Umbilical cord (tissue), 2 donors: ENCODE data around the gene EED. TPM values are rescaled to one million over a fixed set of nuclear protein-coding genes. Genes with fewer than 3 reads are reported as not detected.
"Not testable (repeated sequence)": the region's sequence is repeated elsewhere in the genome, so short reads cannot be mapped to it uniquely, and the experiment has no call there.

ENCODE experiments used
- DNase-seq: peaks from one replicate; pipeline ENCODE4 v3.0.0-alpha.2; 2015; ENCODE audit warnings: low spot score
- total RNA-seq: library from RNA; depleted of rRNA; stranded (reverse); fragments of >200 nt; gene quantifications from one replicate; pipeline ENCODE4 v1.2.3, GENCODE V29; 2014; ENCODE audit warnings: low replicate concordance; ENCODE audit not compliant: insufficient read depth

EED gene
- total RNA-seq, 1 donor from 2014 or later = 31.8 TPM

DNA sequence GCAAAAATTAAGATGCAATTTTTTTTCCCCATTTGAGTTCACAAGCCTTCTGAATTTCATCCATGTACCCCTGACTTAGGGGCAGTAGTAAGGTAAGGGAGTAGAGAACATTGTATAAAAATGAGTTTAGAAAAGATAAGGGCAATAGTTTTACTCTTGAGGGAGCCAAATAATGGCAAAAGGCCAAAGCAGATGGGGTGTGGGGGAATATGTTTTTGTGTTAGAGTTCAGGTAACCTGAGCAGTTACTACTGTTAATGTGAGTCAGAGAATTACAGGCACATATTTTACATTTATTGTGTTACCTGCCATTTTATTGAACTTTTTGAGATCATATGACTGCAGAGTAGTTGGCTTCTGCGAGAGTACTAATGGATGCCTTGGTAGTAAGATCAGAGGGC is 3.1 kb downstream of the EED start:
- DNase-seq = no peak

DNA sequence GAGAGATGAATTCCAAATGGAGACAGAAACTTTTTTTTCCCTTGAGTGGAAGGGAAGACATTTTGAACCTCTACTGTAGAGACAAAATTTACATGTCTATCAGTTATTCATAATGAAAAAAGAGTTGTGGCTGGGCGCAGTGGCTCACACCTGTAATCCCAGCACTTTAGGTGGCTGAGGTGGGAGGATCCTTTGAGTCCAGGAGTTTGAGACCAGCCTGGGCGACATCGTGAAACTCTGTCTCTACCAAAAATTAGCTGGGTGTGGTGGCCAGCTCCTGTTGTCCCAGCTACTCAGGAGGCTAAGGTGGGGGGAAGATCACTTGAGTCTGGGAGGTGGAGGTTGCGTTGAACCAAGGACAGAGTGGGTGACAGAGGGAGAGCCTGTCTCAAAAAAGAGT is 4.1 kb downstream of the EED start:
- no peak for DNase-seq

DNA sequence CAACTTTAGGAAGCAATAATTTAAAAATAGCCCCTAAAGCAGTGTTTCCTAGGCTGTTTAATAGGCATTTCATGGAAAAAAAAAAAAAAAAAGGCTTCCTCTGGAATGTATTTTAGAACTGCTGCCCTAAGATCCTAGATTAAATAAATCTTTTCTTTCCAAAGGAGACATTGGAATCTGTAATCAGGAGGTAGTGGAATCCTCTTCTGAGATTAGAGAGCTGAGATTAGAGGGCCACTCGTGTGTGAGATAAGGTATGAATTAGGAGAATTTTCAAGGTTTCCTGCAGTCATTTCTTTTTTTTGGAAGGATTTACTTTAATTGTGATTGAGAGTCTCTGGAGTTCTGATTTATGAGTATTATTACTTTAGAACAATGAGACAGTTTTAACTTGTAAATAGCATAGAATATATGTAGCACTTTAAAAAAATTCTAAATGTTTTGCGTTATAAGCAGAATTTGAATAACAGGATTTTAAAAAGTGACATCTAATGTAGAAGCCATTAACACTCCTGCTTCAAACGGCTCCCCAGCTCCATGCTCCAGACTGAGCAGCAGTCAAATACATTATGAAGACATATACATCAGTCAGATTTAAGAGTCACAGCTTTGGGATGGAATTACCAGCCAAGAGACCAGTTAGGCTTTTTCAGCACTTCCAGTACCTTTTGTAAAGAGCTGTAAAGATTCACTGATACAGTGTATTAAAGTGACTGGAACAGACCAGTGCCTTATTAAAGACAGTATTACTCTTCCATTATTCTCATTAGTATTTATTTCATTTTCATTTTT is 5.0 kb downstream of the EED start:
- DNase-seq = peak; percentile 30

DNA sequence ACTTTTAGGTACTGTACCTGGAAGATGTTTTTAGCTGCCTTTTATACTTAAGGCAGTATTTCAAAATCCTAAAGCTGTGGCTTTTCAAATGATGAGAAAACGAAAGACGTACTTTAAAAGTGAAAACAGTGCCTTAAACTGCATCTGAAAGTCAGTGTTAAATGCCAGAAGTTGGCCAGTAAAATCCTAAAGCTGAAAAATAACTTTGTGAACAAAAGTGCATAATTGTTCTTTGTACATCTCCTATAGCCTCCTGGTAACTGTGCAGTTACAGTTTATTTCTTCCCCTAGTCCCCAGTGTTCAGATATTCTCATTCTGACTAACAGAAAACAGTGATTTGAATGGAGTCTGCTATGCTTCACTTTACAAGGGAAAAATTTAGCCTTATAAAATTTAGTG is 6.8 kb downstream of the EED start:
- no peak for DNase-seq

DNA sequence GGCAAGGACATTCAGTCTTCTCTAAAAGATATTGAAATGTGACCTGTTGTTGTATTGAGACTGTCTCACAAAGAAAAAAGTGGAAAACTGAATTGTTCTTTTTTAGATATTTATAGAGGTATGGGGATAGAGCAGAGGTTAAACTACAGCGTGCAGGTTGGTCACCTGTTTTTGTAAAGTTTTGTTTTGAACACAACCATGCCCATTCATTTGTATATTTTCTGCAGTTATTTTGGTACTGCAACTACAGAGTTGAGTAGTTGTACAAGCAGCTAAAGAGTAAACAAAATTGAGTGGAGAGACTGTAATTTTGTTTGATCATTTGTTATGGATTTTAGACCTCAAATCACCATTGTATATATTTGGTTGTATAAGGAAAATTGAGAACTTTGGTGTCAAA is 11.3 kb downstream of the EED start:
- DNase-seq = no peak

DNA sequence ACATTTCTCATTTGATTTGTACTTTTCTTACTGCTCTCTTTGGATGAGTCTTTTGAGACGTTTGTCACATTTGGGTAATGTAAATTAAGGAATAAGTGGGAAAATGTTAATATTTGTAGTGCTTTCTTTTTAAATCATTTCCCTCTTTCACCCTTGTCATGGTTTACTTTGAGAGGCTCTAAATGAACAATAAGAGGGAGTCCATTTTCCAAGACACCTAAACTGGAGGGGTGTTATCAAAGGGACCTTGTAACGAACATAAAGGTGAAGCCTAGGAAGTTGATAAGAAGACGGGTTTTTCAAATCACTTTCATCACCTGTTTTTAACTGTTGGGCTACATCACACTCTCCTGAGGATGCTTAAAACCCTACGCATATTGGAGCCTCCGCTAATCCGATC is 12.1 kb downstream of the EED start:
- DNase-seq = no peak

DNA sequence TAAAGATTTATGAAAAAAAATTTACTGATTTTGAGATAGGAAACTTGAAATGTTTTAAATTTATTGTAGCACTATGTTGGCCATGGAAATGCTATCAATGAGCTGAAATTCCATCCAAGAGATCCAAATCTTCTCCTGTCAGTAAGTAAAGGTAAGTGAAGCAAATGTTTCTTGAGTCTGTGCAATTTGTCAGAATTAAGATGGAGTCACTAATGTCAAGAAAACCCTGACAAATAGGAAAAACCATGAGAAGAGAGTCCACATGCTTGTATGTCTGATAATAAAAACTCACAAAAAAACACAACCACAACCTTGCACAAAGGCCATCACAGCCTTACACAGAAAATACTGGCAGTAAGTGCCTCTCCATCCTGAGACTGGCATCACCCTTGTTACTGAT is 12.9 kb downstream of the EED start:
- DNase-seq = no peak

DNA sequence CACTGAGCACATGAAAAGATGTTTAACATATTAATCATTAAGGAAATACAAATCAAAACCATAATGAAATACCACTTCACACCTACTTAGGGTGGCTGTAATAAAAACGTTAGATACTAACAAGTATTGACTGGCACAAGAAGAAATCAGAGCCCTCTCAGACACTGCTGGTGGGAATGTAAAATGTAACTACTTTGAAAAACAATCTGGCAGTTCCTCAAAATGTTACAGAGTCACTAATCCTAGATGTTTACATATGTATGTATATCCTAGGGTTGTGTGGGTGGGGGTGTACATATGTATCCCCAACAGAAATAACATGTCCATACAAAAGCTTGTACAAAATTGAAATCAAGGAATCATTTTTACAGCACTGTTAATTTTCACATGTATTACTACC is 15.2 kb downstream of the EED start:
- no peak for DNase-seq

DNA sequence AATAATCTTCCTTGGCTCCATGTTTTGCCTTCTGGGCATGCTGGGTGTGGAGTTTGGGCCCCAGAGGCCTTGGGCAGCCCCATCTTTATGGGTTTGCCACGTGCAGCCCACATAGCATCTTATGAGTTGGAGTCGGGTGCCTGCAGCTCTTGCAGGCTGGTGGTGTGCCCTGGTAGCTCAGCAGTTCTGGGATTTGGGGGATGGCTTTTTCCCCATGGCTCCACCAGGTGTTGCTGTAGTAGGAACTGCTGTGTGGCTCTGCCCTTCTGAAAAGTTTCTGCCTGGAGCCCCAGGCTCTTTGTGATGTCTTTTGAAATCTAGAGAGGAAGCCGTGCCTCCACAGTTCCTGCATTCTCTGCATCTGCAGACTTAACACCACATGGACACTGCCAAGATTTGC is 16.8 kb downstream of the EED start:
- no peak for DNase-seq

DNA sequence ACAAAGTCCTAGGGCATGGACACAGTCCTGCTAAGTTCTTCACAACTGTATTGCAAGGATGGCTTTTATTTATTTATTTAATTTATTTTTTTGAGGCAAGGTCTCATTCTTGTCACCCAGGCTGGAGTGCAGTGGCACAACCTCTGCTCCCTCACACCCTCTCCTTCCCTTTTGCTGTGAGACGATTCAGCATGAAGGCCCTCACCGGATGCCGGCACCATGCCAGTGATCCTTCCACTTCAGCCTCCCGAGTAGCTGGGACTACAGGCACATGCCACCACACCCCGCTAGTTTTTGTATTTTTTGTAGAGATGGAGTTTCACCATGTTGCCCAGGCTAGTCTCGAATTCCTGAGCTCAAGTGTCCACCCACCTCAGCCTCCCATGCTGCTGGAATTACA is 17.8 kb downstream of the EED start:
- DNase-seq = no peak

DNA sequence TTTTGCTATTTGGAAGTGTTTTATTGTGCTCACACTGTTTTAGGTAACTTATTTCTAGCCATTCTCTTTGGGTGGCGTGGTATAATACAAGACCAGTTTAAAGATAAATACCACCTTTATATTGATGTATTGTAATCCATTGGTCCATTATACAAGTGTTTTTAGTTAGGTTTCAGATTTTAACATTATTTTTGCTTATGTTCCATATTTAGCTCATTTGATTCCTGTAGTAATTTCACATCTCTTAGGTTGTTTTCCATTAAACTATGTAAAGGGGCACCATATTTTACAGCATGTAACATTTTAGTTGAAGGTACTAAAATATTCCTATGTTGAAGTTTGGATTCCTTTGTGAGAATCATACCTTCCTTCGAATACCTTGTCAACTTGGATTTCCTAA is 20.1 kb downstream of the EED start:
- no peak for DNase-seq

DNA sequence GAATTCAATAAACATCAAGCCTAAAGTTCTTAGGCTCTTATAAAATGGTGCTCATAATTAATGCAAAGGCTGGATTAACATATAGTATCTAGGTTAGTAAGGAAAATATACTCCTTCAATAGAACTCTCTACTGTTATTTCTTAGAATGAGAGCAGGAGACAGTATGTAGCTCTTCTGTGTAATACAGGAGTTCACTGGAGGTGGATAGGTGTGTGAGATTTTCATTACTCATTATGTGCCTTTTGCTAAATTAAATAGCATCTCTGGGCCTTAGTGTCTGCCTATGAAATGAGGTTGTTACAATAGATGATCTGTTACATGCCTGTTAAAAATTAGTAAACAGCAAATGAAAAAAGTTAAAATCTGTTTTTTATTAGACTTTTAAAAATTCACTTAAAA is 20.6 kb downstream of the EED start:
- no peak for DNase-seq

DNA sequence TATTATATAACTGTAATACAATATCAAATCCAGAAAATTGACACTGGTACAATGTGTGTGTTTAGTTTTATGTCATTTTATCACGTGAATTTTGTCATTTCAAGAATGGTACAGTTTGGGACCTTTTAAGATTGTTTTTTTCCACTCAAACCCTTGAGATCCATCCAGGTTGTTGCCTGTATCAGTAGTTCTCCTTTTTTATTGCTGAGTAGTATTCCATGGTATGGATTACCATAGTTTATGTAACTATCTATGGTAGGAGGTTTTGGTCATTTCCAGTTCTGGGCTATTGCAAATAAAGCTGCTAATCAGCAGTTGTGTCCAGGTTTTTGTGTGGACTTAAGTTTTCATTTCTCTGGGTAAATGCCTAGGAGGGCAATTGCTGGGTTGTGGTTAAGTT is 25.1 kb downstream of the EED start:
- no peak for DNase-seq

DNA sequence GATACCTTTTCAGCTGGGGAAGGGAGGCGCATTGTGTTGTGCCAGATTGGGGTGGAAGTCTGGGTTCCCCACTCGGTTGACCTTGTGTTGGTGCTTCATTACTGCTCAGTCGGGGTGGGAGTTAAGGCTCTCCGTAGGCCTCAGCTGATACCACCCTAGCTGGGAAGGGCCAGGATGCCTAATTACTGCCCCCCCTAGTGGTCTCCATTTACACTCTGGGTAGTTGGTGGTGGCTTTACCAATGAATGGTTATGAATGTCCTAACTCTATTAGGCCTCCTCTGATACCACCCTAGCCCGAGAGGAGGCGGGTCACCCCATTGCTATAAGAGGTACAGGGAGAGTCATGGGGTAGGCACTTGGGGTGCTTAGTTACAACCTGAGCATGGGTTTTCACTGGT is 29.9 kb downstream of the EED start:
- DNase-seq = no peak

DNA sequence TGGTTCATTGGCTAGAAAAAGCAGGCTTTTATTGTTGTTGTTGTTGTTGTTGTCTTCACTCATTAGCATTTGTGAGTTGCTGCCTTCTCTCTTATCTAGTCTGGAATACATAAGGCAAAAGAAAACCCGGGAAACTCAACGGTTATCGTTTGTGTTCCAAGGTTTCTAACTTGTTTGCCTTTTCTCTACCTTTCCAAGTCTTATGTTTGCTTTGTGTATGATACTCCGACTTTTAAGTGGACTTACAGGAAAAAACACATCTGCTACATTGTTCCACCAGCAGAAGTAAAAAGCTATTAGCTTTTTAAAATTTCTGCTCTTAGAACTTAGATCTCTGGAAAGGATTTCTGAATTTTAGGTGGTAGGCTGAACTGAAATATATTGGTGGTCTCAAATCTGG is 30.4 kb downstream of the EED start:
- DNase-seq = no peak

DNA sequence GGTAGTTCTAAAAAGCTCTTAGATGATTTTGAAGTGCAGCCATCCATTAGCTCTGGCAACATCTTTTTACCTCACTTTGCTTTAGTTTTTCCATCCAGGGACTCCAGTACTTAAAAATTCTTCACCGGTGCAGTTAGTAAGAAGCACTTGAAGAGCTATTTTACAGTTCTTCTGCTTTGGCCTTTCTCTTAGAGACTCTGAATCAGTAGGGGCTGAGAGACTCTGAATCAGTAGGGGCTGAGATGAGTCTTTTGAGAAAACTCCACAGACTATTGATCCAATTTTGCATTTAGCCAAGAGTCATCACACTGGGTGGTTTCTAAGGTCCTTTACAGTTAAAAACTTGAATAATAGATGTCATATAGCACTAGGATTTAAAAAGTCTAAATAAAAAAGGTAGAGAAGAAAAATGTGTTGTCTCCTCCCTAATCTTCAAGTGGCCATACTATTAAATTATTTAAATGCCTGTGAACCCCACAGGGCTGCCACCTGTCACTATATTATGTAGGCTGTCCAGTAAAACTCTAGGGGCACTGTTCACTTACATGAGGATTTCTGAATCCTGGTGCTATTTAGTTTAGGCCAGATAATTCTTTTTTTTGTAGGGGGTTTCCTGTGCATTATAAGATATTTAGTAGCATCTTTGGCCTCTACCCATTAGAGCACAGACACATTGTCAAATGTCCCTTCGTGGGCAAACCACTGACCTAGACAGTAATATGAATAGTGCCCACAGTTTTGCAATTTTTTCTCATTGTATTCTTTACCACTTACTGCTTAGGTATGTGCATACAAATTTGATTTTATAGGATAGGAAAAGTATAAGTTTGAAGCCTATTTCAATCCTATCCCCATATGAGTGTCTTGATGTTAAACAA is 31.2 kb downstream of the EED start:
- no peak for DNase-seq

DNA sequence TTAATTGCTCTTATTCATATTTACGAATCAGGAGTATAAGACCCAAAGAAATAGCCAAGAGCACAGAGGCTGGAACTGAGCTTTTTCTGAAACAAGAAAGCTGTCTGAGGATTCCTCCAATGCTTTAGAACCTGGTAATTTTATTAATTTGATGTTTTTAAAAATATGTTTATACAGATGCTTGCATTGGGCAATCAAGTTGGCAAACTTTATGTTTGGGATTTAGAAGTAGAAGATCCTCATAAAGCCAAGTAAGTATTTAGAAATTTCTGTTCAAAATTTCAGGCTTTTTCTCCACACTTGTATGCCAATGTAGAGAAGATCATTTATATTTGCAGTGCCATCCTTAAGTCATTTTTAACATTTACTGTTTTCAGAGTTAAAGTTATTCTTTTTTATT is 33.2 kb downstream of the EED start:
- DNase-seq = no peak

DNA sequence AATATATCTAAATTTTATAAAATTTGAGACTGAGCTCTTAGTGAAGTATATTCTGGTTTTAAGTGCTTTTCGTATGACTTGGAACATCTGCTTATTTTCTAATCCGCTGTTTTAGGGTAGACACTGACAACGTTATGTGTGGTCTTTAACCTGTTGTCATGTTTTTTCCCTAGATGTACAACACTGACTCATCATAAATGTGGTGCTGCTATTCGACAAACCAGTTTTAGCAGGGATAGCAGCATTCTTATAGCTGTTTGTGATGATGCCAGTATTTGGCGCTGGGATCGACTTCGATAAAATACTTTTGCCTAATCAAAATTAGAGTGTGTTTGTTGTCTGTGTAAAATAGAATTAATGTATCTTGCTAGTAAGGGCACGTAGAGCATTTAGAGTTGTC is 33.7 kb downstream of the EED start:
- no peak for DNase-seq

DNA sequence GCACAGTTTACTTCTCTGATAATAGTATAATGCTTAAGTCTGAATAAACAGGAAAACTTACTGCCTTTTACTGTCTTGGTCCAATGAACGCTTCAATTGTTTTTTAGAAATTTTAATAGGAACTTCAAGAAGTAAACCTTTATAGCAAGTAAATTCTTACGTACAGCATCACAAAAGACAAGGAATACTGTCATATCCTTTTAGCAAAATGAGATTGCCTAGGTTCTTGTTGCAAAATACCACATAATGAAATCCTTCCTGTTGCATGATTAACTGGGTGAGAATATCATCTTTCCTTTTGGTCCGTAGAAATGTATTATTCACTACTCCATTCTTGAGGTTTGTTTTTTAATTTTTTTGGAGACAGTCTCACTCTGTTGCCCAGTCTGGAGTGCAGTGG is 35.2 kb downstream of the EED start:
- no peak for DNase-seq

DNA sequence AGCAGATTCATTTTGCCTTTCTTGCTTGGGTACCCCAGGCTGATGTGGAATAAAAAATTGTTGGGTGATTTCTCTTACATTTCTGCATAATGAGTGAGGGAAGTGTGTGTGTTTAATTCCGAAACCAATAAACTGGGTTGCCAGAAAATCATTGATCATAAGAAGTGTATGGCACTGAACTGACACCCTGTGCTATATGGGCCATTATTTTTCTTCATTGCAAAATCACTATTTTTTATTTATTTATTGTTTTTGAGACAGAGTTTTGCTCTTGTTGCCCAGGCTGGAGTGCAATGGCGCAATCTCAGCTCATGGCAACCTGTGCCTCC is 42.9 kb downstream of the EED start:
- DNase-seq = no peak

DNA sequence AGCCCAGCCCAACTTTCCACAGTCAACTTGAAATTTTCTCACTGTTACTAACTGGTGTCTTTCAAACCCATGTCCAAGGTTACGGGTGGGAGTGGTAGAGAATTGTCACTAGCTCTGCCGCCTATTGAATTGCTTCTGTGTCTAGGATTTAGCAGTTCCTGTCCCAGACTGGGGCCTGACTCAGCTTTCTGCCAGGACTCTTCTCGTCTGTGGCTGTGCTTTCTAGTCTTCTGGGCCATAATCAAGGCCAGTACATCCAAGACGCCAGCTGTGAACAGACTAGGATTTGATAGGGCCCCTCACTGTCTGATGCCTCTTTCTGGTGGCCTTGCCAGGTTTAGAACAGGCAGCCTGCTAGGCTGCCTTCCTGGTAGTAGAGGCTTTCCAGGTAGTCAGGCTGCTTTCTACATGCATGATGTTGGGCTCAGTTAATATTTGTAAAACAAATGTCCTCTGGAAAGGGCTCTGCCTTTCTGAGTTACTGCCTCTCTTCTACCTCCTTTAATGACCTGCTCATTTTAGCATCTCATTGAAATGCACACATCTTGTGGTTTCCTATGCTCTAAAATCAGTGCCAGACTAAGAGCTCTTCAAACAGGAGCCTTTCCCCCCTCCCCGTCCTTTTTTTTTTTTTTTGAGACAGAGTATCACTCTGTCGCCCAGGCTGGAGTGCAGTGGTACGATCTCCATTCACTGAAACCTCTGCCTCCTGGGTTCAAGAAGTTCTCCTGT is 44.4 kb downstream of the EED start:
- no peak for DNase-seq

DNA sequence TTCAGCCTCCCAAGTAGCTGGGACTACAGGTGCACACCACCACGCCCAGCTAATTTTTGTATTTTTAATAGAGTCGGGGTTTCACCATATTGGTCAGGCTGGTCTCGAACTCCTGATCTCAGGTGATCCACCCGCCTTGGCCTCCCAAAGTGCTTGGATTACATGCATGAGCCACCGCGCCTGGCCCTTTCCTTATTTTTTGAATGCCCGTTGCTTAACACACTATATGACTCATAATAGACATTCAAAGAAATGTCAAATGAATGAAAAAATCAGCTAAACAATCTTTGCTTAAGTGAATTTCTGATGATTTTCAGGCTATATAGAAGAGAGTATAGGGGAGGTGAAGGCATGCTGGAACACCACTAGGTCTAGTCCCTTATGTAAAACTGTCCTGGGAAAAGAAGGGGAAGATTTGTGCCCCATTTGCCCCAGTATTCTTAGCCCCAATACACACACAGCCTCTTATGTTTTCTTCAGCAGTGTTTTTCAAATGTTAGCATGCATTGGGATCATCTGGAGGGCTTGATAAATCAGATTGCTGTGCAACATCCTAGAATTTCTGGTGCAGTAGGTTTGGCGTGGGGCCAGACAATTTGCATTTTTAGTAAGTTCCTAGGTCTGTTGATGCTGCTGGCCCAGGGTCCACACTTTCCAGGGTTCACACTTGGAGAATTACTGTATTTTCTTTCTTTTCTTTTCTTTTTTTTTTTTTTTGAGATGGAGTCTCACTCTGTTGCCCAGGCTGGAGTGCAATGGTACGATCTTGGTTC is 45.1 kb downstream of the EED start:
- not testable (repeated sequence) for DNase-seq
